Lower leg skin (tissue), 3 donors: ENCODE measurements around the gene NDRG3.

Experiments
- POLR2A ChIP-seq, 2 donors: fragments of 450-650 bp; IDR thresholded peaks; one replicate each; pipeline ENCODE4 v1.6.1; 2016 to 2017; ENCODE audit warnings: antibody characterized with exemption in 2 of 2, mild to moderate bottlenecking in 1 of 2, moderate library complexity in 1 of 2
- TF ChIP-seq, protein P1 (sequence below), 3 donors: fragments of 450-650 bp; IDR thresholded peaks; one replicate each; pipeline ENCODE4 v1.5.1; 2016; ENCODE audit warnings: antibody characterized with exemption in 3 of 3, mild to moderate bottlenecking in 3 of 3, moderate library complexity in 2 of 3

DNA sequence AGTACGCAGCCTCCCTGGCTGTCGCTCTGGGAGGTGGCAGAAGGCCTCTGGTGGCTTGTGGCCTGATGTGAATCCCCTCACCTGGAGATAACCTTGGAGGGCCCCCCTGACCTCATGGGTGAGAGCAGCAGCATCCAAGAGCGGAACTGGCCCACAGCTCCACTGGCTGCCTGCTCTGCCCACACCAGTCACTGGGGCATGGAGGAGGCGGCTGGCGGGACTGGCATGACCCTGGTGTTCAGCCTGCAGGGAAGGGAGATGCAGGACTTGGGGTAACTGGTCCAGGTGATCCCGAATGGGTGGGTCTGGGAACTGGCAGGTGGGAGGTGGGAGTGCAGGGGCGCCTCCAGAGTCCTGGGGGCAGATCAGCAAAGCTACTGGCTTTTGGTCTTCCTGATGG is 38.2 kb upstream of the NDRG3 start:
- TF ChIP-seq, protein P1, sequence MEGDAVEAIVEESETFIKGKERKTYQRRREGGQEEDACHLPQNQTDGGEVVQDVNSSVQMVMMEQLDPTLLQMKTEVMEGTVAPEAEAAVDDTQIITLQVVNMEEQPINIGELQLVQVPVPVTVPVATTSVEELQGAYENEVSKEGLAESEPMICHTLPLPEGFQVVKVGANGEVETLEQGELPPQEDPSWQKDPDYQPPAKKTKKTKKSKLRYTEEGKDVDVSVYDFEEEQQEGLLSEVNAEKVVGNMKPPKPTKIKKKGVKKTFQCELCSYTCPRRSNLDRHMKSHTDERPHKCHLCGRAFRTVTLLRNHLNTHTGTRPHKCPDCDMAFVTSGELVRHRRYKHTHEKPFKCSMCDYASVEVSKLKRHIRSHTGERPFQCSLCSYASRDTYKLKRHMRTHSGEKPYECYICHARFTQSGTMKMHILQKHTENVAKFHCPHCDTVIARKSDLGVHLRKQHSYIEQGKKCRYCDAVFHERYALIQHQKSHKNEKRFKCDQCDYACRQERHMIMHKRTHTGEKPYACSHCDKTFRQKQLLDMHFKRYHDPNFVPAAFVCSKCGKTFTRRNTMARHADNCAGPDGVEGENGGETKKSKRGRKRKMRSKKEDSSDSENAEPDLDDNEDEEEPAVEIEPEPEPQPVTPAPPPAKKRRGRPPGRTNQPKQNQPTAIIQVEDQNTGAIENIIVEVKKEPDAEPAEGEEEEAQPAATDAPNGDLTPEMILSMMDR (IDR thresholded peaks at IDR 0.05), result no peak
- no peak for TF ChIP-seq POLR2A (IDR thresholded peaks at IDR 0.05)
